Thoracic aorta (tissue), 2 donors: ENCODE data around the gene PDXP. TPM values are rescaled to one million over a fixed set of nuclear protein-coding genes. Genes with fewer than 3 reads are reported as not detected.

Source experiments
- ATAC-seq: fragments of 150-250 bp; one replicate; pipeline ENCODE4 v1.8.0; 2017; ENCODE audit warnings: low read depth; ENCODE audit not compliant: insufficient number of reproducible peaks, low FRiP score
- DNase-seq: peaks from one replicate; pipeline ENCODE4 v3.0.0-alpha.2; 2020; ENCODE audit warnings: low spot score
- H3K27ac ChIP-seq, 2 donors: fragments of 200-600 bp; sonication (generic); 1 replicate in 1 of 2; 2 replicates in 1 of 2; pipeline ENCODE4 v1.5.1; 2016; ENCODE audit warnings: mild to moderate bottlenecking in 2 of 2, moderate library complexity in 2 of 2
- H3K27me3 ChIP-seq: fragments of 200-600 bp; sonication (generic); replicated peaks from 2 replicates; pipeline ENCODE4 v1.6.0; 2016; ENCODE audit warnings: mild to moderate bottlenecking; ENCODE audit not compliant: insufficient read depth
- H3K36me3 ChIP-seq: fragments of 200-600 bp; sonication (generic); one replicate; pipeline ENCODE4 v1.5.1; 2016
- H3K4me1 ChIP-seq, 2 donors: fragments of 200-600 bp; sonication (generic); 1 replicate in 1 of 2; 2 replicates in 1 of 2; pipeline versions ENCODE4 v1.5.1 to v1.6.0; 2016; ENCODE audit warnings: low read depth in 2 of 2, mild to moderate bottlenecking in 1 of 2; ENCODE audit not compliant: control insufficient read depth in 1 of 2
- H3K4me3 ChIP-seq: fragments of 200-600 bp; sonication (generic); 2 replicates; pipeline ENCODE4 v1.5.1; 2016; ENCODE audit warnings: mild to moderate bottlenecking
- H3K9me3 ChIP-seq: fragments of 200-600 bp; sonication (generic); 2 replicates; pipeline ENCODE4 v1.5.1; 2016
- CTCF ChIP-seq: fragments of 200-600 bp; sonication (generic); IDR thresholded peaks from one replicate; pipeline ENCODE4 v1.5.1; 2019; ENCODE audit warnings: antibody characterized with exemption
- total RNA-seq, 2 donors: library from RNA; depleted of rRNA; stranded (reverse); fragments of >200 nt; gene quantifications; one replicate each; pipeline versions ENCODE4 v1.1.0 to v1.2.3, GENCODE V29; 2016

The PDXP gene
- total RNA-seq, 2 donors from 2014 or later, result 6.3 to 13.8 TPM

GRCh38 chr22:37664249-37665101, 6.0 kb downstream of the PDXP start:
- no peaks in the 10 kb centered on the region for H3K27me3 ChIP-seq
- ATAC-seq (no peak), DNase-seq (no peak)
- peaks cover 7 to 27% of the 10 kb centered on the region in 2 donors for H3K4me1 ChIP-seq
- no peak for TF ChIP-seq CTCF
- H3K36me3 ChIP-seq, result no peaks in the 10 kb centered on the region
- no peak overlapping the region for H3K27ac ChIP-seq
- no peaks in the 10 kb centered on the region for H3K9me3 ChIP-seq
- H3K4me3 ChIP-seq, result no peak overlapping the region

- H3K4me1 ChIP-seq, result peaks cover 4 to 17% of the 10 kb centered on the region in 2 donors
- no peak for DNase-seq
- ATAC-seq, result no peak
- no peak overlapping the region for H3K4me3 ChIP-seq
- H3K36me3 ChIP-seq, result no peaks in the 10 kb centered on the region
- no peak for TF ChIP-seq CTCF
- no peaks in the 10 kb centered on the region for H3K27me3 ChIP-seq
- H3K9me3 ChIP-seq, result no peaks in the 10 kb centered on the region
- no peak overlapping the region for H3K27ac ChIP-seq
Observed at GRCh38 chr22:37665487-37665886, 7.0 kb downstream of the PDXP start.

GRCh38 chr22:37669586-37669985, 11.1 kb downstream of the PDXP start:
- H3K4me3 ChIP-seq, result no peak overlapping the region
- no peaks in the 10 kb centered on the region for H3K9me3 ChIP-seq
- DNase-seq (no peak), ATAC-seq (no peak)
- TF ChIP-seq CTCF, result no peak
- no peak overlapping the region for H3K27ac ChIP-seq
- H3K27me3 ChIP-seq, result no peaks in the 10 kb centered on the region
- peaks cover 9 to 10% of the 10 kb centered on the region in 2 donors for H3K4me1 ChIP-seq
- H3K36me3 ChIP-seq, result no peaks in the 10 kb centered on the region

GRCh38 chr22:37672206-37672919, 13.8 kb downstream of the PDXP start:
- ATAC-seq (no peak), DNase-seq (no peak)
- Histone ChIP-seq H3K36me3 (no peaks in the 10 kb centered on the region), H3K4me1 (peaks cover 10 to 12% of the 10 kb centered on the region in 2 donors), H3K9me3 (no peaks in the 10 kb centered on the region), H3K4me3 (no peak overlapping the region), H3K27me3 (no peaks in the 10 kb centered on the region), H3K27ac (peak overlapping the region; percentile 43 to 51)
- no peak for TF ChIP-seq CTCF

- H3K4me3 ChIP-seq, result no peak overlapping the region
- H3K27ac ChIP-seq, result peak overlapping the region; percentile 43 to 51
- no peak for ATAC-seq
- peaks cover 16 to 18% of the 10 kb centered on the region in 2 donors for H3K4me1 ChIP-seq
- H3K27me3 ChIP-seq, result no peaks in the 10 kb centered on the region
- no peaks in the 10 kb centered on the region for H3K9me3 ChIP-seq
- peaks cover 3% of the 10 kb centered on the region for H3K36me3 ChIP-seq
- TF ChIP-seq CTCF, result no peak
- DNase-seq, result no peak
Observed at GRCh38 chr22:37672920-37673455, 14.5 kb downstream of the PDXP start.
